ENCODE measurements around the gene GCHFR.
A peak's percentile ranks its signal among the peaks of the same experiment; 100 is the strongest.

The GCHFR gene

GRCh38 chr15:40763801-40764628 lies at the start of gene GCHFR:
TSS of gene GCHFR (plus strand) at chr15:40764068. CDS start at chr15:40764181, 113 bp downstream.
- peak; percentile 76 for DNase-seq (ENCODE audit: low spot score)

GRCh38 chr15:40714144-40714543 lies 49.7 kb upstream of the GCHFR start:
- DNase-seq (ENCODE audit: low spot score) = no peak

- DNase-seq (ENCODE audit: low spot score) = no peak
Measured at GRCh38 chr15:40716165-40716564, 47.7 kb upstream of the GCHFR start.

- no peak for DNase-seq (ENCODE audit: low spot score)
Measured at GRCh38 chr15:40721701-40722100, 42.2 kb upstream of the GCHFR start.

GRCh38 chr15:40722354-40722753 lies 41.5 kb upstream of the GCHFR start:
- no peak for DNase-seq (ENCODE audit: low spot score)

- DNase-seq (ENCODE audit: low spot score) = no peak
Measured at GRCh38 chr15:40722934-40723333, 40.9 kb upstream of the GCHFR start.

GRCh38 chr15:40723919-40724318 lies 39.9 kb upstream of the GCHFR start:
- DNase-seq (ENCODE audit: low spot score) = no peak

GRCh38 chr15:40731034-40731433 lies 32.8 kb upstream of the GCHFR start:
- DNase-seq (ENCODE audit: low spot score) = no peak

GRCh38 chr15:40736575-40736974 lies 27.3 kb upstream of the GCHFR start:
- no peak for DNase-seq (ENCODE audit: low spot score)

GRCh38 chr15:40737048-40737447 lies 26.8 kb upstream of the GCHFR start:
- DNase-seq (ENCODE audit: low spot score) = no peak

GRCh38 chr15:40739047-40739446 lies 24.8 kb upstream of the GCHFR start:
- DNase-seq (ENCODE audit: low spot score) = no peak

GRCh38 chr15:40739854-40740253 lies 24.0 kb upstream of the GCHFR start:
- DNase-seq (ENCODE audit: low spot score) = no peak

GRCh38 chr15:40743485-40743901 lies 20.4 kb upstream of the GCHFR start:
- no peak for DNase-seq (ENCODE audit: low spot score)

GRCh38 chr15:40743921-40744814 lies 19.7 kb upstream of the GCHFR start:
- no peak for DNase-seq (ENCODE audit: low spot score)

- no peak for DNase-seq (ENCODE audit: low spot score)
Measured at GRCh38 chr15:40744815-40745152, 19.1 kb upstream of the GCHFR start.

- no peak for DNase-seq (ENCODE audit: low spot score)
Measured at GRCh38 chr15:40746916-40747418, 16.9 kb upstream of the GCHFR start.

GRCh38 chr15:40747685-40748631 lies 15.9 kb upstream of the GCHFR start:
- no peak for DNase-seq (ENCODE audit: low spot score)

- no peak for DNase-seq (ENCODE audit: low spot score)
Measured at GRCh38 chr15:40749151-40749630, 14.7 kb upstream of the GCHFR start.

GRCh38 chr15:40750885-40751284 lies 13.0 kb upstream of the GCHFR start:
- no peak for DNase-seq (ENCODE audit: low spot score)

GRCh38 chr15:40751745-40752144 lies 12.1 kb upstream of the GCHFR start:
- DNase-seq (ENCODE audit: low spot score) = no peak

GRCh38 chr15:40754574-40754882 lies 9.3 kb upstream of the GCHFR start:
- peak; percentile 19 for DNase-seq (ENCODE audit: low spot score)
